Spleen (tissue), 7 donors: ENCODE measurements around the gene KCND3.

Experiments used
- POLR2A ChIP-seq, 3 donors: fragments of 450-650 bp; IDR thresholded peaks; one replicate each; pipeline ENCODE4 v1.5.1; 2017; ENCODE audit warnings: antibody characterized with exemption in 3 of 3, mild to moderate bottlenecking in 1 of 3
- TF ChIP-seq, protein P1 (sequence below), 11 experiments: fragments of 200-600 bp in 7 of 11; fragments of 450-650 bp in 4 of 11; sonication (generic) in 4 of 11; IDR thresholded peaks in 8 of 11; conservative IDR thresholded peaks in 3 of 11; 1 replicate in 7 of 11; 2 replicates in 4 of 11; pipeline versions ENCODE4 v1.4.0 to v1.8.0; 2016 to 2021; ENCODE audit warnings: antibody characterized with exemption in 11 of 11, inconsistent platforms in 4 of 11, mild to moderate bottlenecking in 1 of 11
- donor health status: DM: no; HTN: no; CAD: no; lungs with moderate emphysema.
- donor health status: DM: no; HTN: no; CAD: no.
- donor health status: DM: no; HTN: no; CAD: no.

GRCh38 chr1:111746614-111746999 is 242.9 kb downstream of the KCND3 start:
- TF ChIP-seq, protein P1, sequence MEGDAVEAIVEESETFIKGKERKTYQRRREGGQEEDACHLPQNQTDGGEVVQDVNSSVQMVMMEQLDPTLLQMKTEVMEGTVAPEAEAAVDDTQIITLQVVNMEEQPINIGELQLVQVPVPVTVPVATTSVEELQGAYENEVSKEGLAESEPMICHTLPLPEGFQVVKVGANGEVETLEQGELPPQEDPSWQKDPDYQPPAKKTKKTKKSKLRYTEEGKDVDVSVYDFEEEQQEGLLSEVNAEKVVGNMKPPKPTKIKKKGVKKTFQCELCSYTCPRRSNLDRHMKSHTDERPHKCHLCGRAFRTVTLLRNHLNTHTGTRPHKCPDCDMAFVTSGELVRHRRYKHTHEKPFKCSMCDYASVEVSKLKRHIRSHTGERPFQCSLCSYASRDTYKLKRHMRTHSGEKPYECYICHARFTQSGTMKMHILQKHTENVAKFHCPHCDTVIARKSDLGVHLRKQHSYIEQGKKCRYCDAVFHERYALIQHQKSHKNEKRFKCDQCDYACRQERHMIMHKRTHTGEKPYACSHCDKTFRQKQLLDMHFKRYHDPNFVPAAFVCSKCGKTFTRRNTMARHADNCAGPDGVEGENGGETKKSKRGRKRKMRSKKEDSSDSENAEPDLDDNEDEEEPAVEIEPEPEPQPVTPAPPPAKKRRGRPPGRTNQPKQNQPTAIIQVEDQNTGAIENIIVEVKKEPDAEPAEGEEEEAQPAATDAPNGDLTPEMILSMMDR (IDR thresholded peaks at IDR 0.05 in 8 of 11, conservative IDR thresholded peaks at IDR 0.05 in 3 of 11), result no peak
- TF ChIP-seq POLR2A (IDR thresholded peaks at IDR 0.05), result no peak
